Ureter (tissue), 1 donor: ENCODE measurements around the gene ABCA7. TPM values are rescaled to one million over a fixed set of nuclear protein-coding genes. Genes with fewer than 3 reads are reported as not detected.

Experiments used
- total RNA-seq: library from RNA; stranded (reverse); gene quantifications from one replicate; pipeline ENCODE4 v1.2.4, GENCODE V29; 2023
- donor health status: DM: yes; HTN: yes; CAD: no.

The ABCA7 gene
- total RNA-seq, 1 donor from 2014 or later = 21.4 TPM

Other genes with a start within 250 kb of the ABCA7 start
- 374 TPM for gene PTBP1, start 242.7 kb upstream of the ABCA7 start, total RNA-seq
- not detected for gene PLPPR3, start 218.2 kb upstream of the ABCA7 start, total RNA-seq
- gene AZU1, start 212.3 kb upstream of the ABCA7 start, total RNA-seq = not detected
- not detected for gene PRTN3, start 199.1 kb upstream of the ABCA7 start, total RNA-seq
- gene ELANE, start 187.8 kb upstream of the ABCA7 start, total RNA-seq = 0.81 TPM
- 139 TPM for gene CFD, start 180.4 kb upstream of the ABCA7 start, total RNA-seq
- 63.7 TPM for gene MED16, start 146.9 kb upstream of the ABCA7 start, total RNA-seq
- gene RNU6-9, start 146.6 kb upstream of the ABCA7 start, total RNA-seq = not detected
- 69.5 TPM for gene R3HDM4, start 126.9 kb upstream of the ABCA7 start, total RNA-seq
- not detected for gene KISS1R, start 122.8 kb upstream of the ABCA7 start, total RNA-seq
- 8.4 TPM for gene ARID3A, start 114.1 kb upstream of the ABCA7 start, total RNA-seq
- gene WDR18, start 55.8 kb upstream of the ABCA7 start, total RNA-seq = 36.6 TPM
- gene GRIN3B, start 39.7 kb upstream of the ABCA7 start, total RNA-seq = not detected
- 210 TPM for gene TMEM259, start 19.0 kb upstream of the ABCA7 start, total RNA-seq
- gene RNU6-2, start 18.6 kb upstream of the ABCA7 start, total RNA-seq = not detected
- gene CNN2, start 13.5 kb upstream of the ABCA7 start, total RNA-seq = 223 TPM
- gene ARHGAP45, start 27.1 kb downstream of the ABCA7 start, total RNA-seq = 20.7 TPM
- gene POLR2E, start 55.3 kb downstream of the ABCA7 start, total RNA-seq = 138 TPM
- 213 TPM for gene GPX4, start 63.9 kb downstream of the ABCA7 start, total RNA-seq
- gene SBNO2, start 134.2 kb downstream of the ABCA7 start, total RNA-seq = 122 TPM
- 51.2 TPM for gene STK11, start 165.7 kb downstream of the ABCA7 start, total RNA-seq
- gene CBARP, start 197.9 kb downstream of the ABCA7 start, total RNA-seq = 0.73 TPM
- gene ATP5F1D, start 201.6 kb downstream of the ABCA7 start, total RNA-seq = 144 TPM
- gene MIDN, start 208.5 kb downstream of the ABCA7 start, total RNA-seq = 121 TPM
- gene CIRBP, start 229.2 kb downstream of the ABCA7 start, total RNA-seq = 524 TPM
- 47.5 TPM for gene FAM174C, start 235.4 kb downstream of the ABCA7 start, total RNA-seq
- 0.70 TPM for gene EFNA2, start 245.8 kb downstream of the ABCA7 start, total RNA-seq